Epithelial cell of proximal tubule (primary cell): Measurements from ENCODE around the gene SERAC1. TPM values are rescaled to one million over a fixed set of nuclear protein-coding genes. Genes with fewer than 3 reads are reported as not detected.
"Not testable (repeated sequence)": the region's sequence is repeated elsewhere in the genome, so short reads cannot be mapped to it uniquely, and the experiment has no call there.

ENCODE experiments used
- DNase-seq: peaks from one replicate; pipeline ENCODE4 v3.0.0-alpha.2; 2011; ENCODE audit warnings: low read depth
- H3K4me3 ChIP-seq: 2 replicates; pipeline ENCODE4 v1.5.1; 2011; ENCODE audit warnings: low read depth, mild to moderate bottlenecking, low read length
- total RNA-seq: library from RNA; depleted of rRNA; stranded (reverse); fragments of >200 nt; gene quantifications from 2 replicates; pipeline ENCODE4 v1.2.3, GENCODE V29; 2015
- TF ChIP-seq, protein P1 (sequence below): conservative IDR thresholded peaks from 2 replicates; pipeline ENCODE4 v1.5.1; 2012; ENCODE audit warnings: low read depth, mild to moderate bottlenecking, low read length

Gene SERAC1
- total RNA-seq, result 5.1 and 7.5 TPM in 2 replicates

DNA sequence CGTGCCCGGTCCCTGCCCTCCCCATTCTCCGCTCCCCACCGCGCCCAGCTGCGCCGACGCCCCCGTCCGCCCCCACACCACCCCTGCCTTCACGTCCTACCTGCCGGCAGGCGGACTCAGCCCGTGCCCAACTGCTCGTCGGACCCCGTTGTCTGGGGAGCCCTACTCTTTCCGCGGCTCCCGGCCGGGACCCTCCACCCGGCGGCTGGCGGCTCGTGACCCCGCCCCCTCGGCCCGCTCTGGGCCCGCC lies at the start of gene SERAC1:
Gene SERAC1, minus strand, starts transcription at position 223 of the 250 bp plus-strand sequence. CDS start 9,899 bp downstream, outside the sequence.
- no peak for DNase-seq
- peak within 1 kb of the TSS; percentile 93 for H3K4me3 ChIP-seq
- TF ChIP-seq, protein P1, sequence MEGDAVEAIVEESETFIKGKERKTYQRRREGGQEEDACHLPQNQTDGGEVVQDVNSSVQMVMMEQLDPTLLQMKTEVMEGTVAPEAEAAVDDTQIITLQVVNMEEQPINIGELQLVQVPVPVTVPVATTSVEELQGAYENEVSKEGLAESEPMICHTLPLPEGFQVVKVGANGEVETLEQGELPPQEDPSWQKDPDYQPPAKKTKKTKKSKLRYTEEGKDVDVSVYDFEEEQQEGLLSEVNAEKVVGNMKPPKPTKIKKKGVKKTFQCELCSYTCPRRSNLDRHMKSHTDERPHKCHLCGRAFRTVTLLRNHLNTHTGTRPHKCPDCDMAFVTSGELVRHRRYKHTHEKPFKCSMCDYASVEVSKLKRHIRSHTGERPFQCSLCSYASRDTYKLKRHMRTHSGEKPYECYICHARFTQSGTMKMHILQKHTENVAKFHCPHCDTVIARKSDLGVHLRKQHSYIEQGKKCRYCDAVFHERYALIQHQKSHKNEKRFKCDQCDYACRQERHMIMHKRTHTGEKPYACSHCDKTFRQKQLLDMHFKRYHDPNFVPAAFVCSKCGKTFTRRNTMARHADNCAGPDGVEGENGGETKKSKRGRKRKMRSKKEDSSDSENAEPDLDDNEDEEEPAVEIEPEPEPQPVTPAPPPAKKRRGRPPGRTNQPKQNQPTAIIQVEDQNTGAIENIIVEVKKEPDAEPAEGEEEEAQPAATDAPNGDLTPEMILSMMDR, result no peak

DNA sequence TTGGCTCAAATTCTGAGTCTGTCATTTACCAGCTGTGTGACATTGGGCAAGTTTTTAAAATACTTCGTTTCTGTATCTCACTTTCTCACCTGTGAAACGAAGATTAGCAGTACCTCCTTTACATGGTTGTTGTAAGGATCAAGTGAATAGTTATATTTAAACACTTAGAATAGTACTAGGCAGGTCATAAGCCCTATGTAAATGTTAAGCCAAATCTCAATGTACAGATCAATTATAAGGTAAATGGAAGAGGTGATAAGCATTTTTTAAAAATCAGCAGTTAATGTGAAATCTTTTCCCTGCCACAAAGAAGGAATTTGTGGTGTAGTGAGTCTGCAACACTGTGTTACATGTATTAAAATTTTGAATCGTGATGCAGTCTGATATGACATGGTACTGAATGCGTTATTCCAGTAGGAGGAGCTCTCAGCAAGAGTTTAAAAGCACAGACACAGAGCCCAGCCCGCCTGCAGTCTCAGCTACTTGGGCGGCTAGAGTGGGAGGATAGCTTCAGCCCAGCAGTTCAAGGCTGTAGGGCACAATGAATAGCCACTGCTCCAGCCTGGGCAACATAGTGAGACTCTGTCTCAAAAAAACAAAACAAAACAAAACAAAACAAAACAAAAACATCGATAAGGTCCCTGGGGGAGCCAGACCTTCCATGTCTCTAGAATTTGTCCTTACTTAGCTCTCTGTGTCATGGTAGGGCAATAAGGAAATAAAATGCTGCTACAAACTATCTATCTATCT lies 46.0 kb upstream of the SERAC1 start:
- TF ChIP-seq, protein P1, result peak; percentile 83
- no peak for DNase-seq
- H3K4me3 ChIP-seq, result no peak overlapping the region

DNA sequence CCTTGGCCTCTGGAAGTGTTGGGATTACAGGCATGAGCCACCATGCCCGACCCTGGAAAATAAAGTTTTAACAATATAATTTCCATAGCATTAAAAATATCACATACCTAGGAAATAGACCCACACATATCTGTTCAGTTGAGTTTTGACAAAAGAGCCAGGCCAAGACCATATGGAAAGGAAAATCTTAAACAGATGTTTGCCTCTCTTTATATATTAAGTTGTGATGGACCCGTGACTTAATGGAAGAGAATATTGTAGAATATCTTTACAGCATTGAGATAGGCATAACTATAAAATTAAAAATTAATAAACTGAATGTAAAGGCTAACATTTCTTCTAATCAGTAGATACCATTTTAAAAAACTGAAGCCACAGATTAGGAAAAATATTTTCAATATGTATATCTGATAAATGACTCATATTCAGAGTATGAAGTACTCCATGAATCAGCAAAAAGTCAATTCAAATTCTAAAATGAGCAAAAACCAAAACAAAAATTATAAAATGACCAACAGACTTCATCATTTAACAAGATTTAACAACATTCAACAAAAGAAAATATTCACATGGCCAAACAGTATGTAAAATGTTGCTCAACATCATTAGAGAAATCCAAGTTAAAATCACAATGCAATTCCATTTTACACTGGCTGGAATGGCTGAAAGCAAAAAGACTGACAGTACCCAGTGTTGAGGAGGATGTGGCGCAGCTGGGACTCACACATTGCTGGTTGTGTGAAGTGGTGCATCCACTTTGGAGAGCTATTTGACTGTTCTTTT lies 43.4 kb upstream of the SERAC1 start:
- H3K4me3 ChIP-seq, result no peak overlapping the region
- TF ChIP-seq, protein P1, result no peak
- DNase-seq, result no peak

DNA sequence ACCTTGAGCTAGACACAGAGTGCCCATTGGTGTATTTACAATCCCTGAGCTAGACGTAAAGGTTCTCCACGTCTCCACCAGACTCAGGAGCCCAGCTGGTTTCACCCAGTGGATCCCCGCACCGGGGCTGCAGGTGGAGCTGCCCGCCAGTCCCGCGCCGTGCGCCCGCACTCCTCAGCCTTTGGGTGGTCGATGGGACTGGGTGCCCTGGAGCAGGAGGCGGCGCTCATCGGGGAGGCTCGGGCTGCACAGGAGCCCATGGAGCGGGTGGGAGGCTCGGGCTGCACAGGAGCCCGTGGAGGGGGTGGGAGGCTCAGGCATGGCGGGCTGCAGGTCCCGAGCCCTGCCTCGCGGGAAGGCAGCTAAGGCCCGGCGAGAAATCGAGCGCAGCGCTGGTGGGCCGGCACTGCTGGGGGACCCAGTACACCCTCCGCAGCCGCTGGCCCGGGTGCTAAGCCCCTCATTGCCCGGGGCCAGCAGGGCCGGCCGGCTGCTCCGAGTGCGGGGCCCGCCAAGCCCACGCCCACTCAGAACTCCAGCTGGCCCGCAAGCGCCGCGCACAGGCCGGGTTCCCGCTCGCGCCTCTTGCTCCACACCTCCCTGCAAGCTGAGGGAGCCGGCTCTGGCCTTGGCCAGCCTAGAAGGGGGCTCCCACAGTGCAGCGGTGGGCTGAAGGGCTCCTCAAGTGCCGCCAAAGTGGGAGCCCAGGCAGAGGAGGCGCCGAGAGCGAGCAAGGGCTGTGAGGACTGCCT lies 41.7 kb upstream of the SERAC1 start:
- DNase-seq, H3K4me3 ChIP-seq: not testable (repeated sequence)

DNA sequence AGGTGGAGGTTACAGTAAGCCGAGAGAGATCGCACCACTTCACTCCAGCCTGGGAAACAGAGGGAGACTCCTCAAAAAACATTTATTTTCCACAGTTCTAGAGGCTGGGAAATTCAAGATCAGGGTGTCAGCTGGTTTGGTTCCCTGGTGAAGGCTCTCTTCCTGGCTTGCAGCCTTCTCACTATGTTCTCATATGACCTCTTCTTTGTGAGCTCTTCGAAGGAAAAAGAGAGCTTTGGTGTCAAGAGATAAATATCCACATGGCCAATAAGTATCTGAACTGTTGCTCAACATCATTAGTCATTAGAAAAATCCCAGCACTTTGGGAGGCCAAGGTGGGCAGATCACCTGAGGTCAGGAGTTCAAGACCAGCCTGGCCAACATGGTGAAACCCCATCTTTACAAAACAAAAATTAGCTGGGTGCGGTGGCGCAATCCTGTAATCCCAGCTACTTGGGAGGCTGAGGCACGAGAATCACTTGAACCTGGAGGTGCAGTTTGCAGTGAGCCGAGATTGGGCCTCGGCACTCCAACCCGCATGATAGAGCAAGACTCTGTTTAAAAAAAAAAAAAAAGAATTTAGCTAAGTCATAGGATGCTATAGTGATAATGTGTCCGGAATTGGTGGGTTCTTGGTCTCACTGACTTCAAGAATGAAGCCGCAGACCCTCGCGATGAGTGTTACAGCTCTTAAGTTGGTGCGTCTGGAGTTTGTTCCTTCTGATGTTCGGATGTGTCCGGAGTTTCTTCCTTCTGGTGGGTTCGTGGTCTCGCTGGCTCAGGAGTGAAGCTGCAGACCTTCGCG lies 40.4 kb upstream of the SERAC1 start:
- not testable (repeated sequence) for H3K4me3 ChIP-seq, DNase-seq

DNA sequence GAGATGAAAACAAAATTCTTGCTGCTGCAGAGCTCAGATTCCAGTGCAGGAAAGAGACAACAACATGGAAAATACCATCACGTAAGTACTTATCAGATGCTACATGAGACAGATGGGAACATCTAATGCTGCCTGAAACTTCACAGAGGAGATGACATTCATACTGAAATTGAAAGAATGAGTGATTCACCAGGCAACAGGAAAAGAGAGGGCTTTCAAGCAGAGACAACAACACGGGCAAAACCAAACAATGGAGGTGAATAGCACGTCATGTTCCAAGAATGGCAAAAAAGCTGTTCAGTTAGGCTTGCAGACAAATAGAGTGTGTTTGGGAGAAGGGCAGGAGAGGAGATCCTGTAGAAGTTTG lies 39.3 kb upstream of the SERAC1 start:
- no peak overlapping the region for H3K4me3 ChIP-seq
- DNase-seq, result no peak
- TF ChIP-seq, protein P1, result no peak

DNA sequence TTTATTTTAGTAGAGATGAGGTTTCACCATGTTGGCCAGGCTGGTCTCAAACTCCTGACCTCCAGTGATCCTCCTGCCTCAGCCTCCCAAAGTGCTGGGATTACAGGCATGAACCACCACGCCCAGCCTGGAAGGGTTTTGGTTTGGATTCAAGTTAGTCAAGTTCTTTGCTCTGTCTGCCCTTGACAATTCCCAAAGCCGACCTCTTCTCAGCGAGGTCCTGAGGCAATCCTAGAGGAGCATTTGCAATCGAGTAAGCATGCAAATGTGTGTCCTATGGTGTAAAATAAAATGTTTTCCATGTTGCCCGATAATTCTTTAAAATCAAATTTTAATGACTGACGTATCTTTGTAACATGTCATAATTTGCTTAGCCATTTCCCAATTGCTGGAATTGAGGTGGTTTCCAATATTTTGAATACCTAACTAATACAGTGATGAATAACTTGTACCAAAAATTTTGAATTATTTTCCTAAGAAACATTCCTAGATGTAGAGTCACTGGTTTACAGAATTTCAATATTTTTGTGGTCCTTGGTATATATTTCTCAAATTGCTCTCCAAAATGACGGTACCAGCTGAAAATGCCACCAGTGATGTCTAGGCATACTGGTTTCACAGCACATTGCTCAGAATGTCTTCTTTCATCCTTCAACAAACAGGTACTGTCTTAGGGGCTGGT lies 38.8 kb upstream of the SERAC1 start:
- no peak for DNase-seq
- H3K4me3 ChIP-seq, result no peak overlapping the region

More for the DNA sequence above, 38.8 kb upstream of the SERAC1 start:
- TF ChIP-seq, protein P1, result no peak
